ENCODE results near the gene UCHL3. TPM values are rescaled to one million over a fixed set of nuclear protein-coding genes. Genes with fewer than 3 reads are reported as not detected.

Gene UCHL3
- total and polyA plus RNA-seq, 2 of the 4 experiments (the other 2 are of a cell fraction) = 63.8 to 68.3 TPM

- DNase-seq (peak; percentile 35), ATAC-seq (ENCODE audit: low read depth) (no peak)
- dilution Hi-C loops (cut with HindIII; ENCODE audit: low sequenced_read_pairs, unreplicated experiment) (no loop called here), intact Hi-C loops (cut with micrococcal nuclease) (no loop called here), in situ Hi-C loops (cut with MboI; ENCODE audit: low sequenced_read_pairs) (loop anchor here (25.0 kb wide), 2 partner anchors 257 to 907 kb away; no protein-coding TSS in a partner anchor)
- Histone ChIP-seq H3K4me2 (ENCODE audit: low read depth, low read length) (no peak overlapping the region), H3K23ac (ENCODE audit: low read depth, low read length) (no peak overlapping the region), H3K56ac (ENCODE audit: extremely low read depth, insufficient read depth, low read length) (no peak overlapping the region), H4K8ac (ENCODE audit: low read depth in 2 of 2, low read length in 2 of 2) (no peak overlapping the region), H3K4ac (ENCODE audit: low read depth, low read length) (no peak overlapping the region), H3K18ac (ENCODE audit: low read depth, low read length) (no peak overlapping the region), H4K91ac (ENCODE audit: insufficient read depth, low read depth, low read length) (no peak overlapping the region), H3K9me1 (ENCODE audit: insufficient read depth, low read length) (no peaks in the 10 kb centered on the region), H3K4me3 (ENCODE audit: insufficient read depth, low read depth, low read length) (no peak overlapping the region), H2BK20ac (ENCODE audit: low read depth, low read length) (no peak overlapping the region), H2AFZ (replicated peaks; ENCODE audit: low read length, poor library complexity) (no peak overlapping the region), H3K9me3 (ENCODE audit: control insufficient read depth, insufficient read depth, low read length) (no peaks in the 10 kb centered on the region), H2BK120ac (ENCODE audit: low read depth, low read length) (no peak overlapping the region), H3K14ac (replicated peaks; ENCODE audit: low read depth, low read length) (no peak overlapping the region), H2BK5ac (ENCODE audit: low read depth, low read length, poor library complexity, severe bottlenecking) (no peak overlapping the region), H3K36me3 (ENCODE audit: control insufficient read depth, insufficient read depth, low read length) (peaks cover 2% of the 10 kb centered on the region), H3K4me1 (ENCODE audit: control insufficient read depth, insufficient read depth, low read length) (no peaks in the 10 kb centered on the region), H4K5ac (ENCODE audit: low read depth, low read length) (no peak overlapping the region), H2AK9ac (replicated peaks; ENCODE audit: low read depth, low read length, poor library complexity) (no peak overlapping the region), H3K79me1 (ENCODE audit: low read depth in 1 of 2, low read length in 2 of 2) (peaks cover 6 to 29% of the 10 kb centered on the region in 2 experiments; a peak in 2 of 4 replicates), H3K27ac (ENCODE audit: insufficient read depth, low read length) (no peak overlapping the region), H2AK5ac (ENCODE audit: low read depth, low read length) (no peak overlapping the region), H3K27me3 (ENCODE audit: control insufficient read depth, insufficient read depth, low read length) (no peaks in the 10 kb centered on the region), H2BK15ac (ENCODE audit: low read depth, low read length) (no peak overlapping the region), H4K20me1 (ENCODE audit: insufficient read depth, low read length) (no peaks in the 10 kb centered on the region), H3K9ac (ENCODE audit: low read depth, low read length) (no peak overlapping the region)
- no TSS peak for BruUV-seq (replicated peaks)
- no peak for TF ChIP-seq FOS (IDR thresholded peaks at IDR 0.05; ENCODE audit: low read depth, low read length)
- no peak for TF ChIP-seq ELK1 (IDR thresholded peaks at IDR 0.05; ENCODE audit: borderline replicate concordance, low read depth, low read length)
- TF ChIP-seq BHLHE40 (IDR thresholded peaks at IDR 0.05; ENCODE audit: low read depth, low read length) = no peak
- no peak for TF ChIP-seq RFX5 (IDR thresholded peaks at IDR 0.05; ENCODE audit: low read depth, low read length)
- no peak for TF ChIP-seq SMC3 (IDR thresholded peaks at IDR 0.05; ENCODE audit: low read depth, low read length)
- TF ChIP-seq MAFK (IDR thresholded peaks at IDR 0.05; ENCODE audit: low read depth, low read length) = no peak
- no peak for TF ChIP-seq RCOR1 (IDR thresholded peaks at IDR 0.05; ENCODE audit: insufficient replicate concordance, low read length)
- TF ChIP-seq CTCF (conservative IDR thresholded peaks at IDR 0.05; ENCODE audit: low read depth, low read length) = no peak
- no peak for TF ChIP-seq CEBPB (IDR thresholded peaks at IDR 0.05; ENCODE audit: low read depth, low read length)
- no peak for TF ChIP-seq POLR2A (IDR thresholded peaks at IDR 0.05; ENCODE audit: low read depth, low read length)
- TF ChIP-seq MXI1 (IDR thresholded peaks at IDR 0.05; ENCODE audit: borderline replicate concordance, low read depth, low read length) = no peak
- TF ChIP-seq NFE2L2 (IDR thresholded peaks at IDR 0.05; ENCODE audit: low read depth, low read length) = no peak
- no peak for TF ChIP-seq CHD1 (IDR thresholded peaks at IDR 0.05; ENCODE audit: low read depth, low read length)
- TF ChIP-seq MAZ (IDR thresholded peaks at IDR 0.05; ENCODE audit: borderline replicate concordance, low read depth, low read length) = no peak
- no peak for TF ChIP-seq USF2 (IDR thresholded peaks at IDR 0.05; ENCODE audit: low read depth, low read length)
- no peak for TF ChIP-seq RAD21 (IDR thresholded peaks at IDR 0.05; ENCODE audit: low read length)
- ChIA-PET POLR2A (ENCODE audit: unreplicated experiment) (no interaction called here), CTCF (no interaction called here)
- WGBS, 2 experiments (ENCODE audit: extremely low coverage in 2 of 2, insufficient read length in 1 of 2) = 100% methylated on average over 1 of the region's 3 CpGs; no CpG with 5 or more reads in 1 of the 2 experiments
These were observed 5.4 kb downstream of the UCHL3 start for GRCh38 chr13:75554981-75555380.
